ENCODE data around the gene TGM6.

Gene TGM6

GRCh38 chr20:2459981-2460751 is 79.5 kb downstream of the TGM6 start:
- no peak for DNase-seq

- no peak for DNase-seq
Measured at GRCh38 chr20:2460752-2461424, 80.2 kb downstream of the TGM6 start.

GRCh38 chr20:2462484-2462883 is 81.8 kb downstream of the TGM6 start:
- no peak for DNase-seq

GRCh38 chr20:2463616-2464365 is 83.1 kb downstream of the TGM6 start:
- DNase-seq = no peak

- DNase-seq = no peak
Measured at GRCh38 chr20:2465100-2465499, 84.4 kb downstream of the TGM6 start.

GRCh38 chr20:2467412-2467811 is 86.7 kb downstream of the TGM6 start:
- no peak for DNase-seq

GRCh38 chr20:2468581-2469407 is 88.1 kb downstream of the TGM6 start:
- DNase-seq = no peak

- peak; percentile 73 for DNase-seq
Measured at GRCh38 chr20:2469991-2470422, 89.3 kb downstream of the TGM6 start.

- DNase-seq = peak; percentile 98
Measured at GRCh38 chr20:2470423-2471193, 89.9 kb downstream of the TGM6 start, which contains the start of gene SNRPB. Gene SNRPB (minus strand): TSS chr20:2470789. CDS start chr20:2470690, 99 bp downstream.

GRCh38 chr20:2473516-2473915 is 92.8 kb downstream of the TGM6 start:
- DNase-seq = no peak

- DNase-seq = no peak
Measured at GRCh38 chr20:2475850-2476741, 95.4 kb downstream of the TGM6 start.

- peak; percentile 19 for DNase-seq
Measured at GRCh38 chr20:2476742-2477615, 96.3 kb downstream of the TGM6 start.

GRCh38 chr20:2480381-2480780 is 99.7 kb downstream of the TGM6 start:
- DNase-seq = no peak

All from activated CD4-positive, alpha-beta T cell treated with anti-CD3 and anti-CD28 coated beads, Interleukin-2, Interleukin-6, amounts not matched to agents 100 ng/mL and 50 ng/mL, durations not matched to agents 16 hours and 8 hours (primary cell).